B cell (primary cell): ENCODE results near the gene CSTF3.

Experiments
- CTCF ChIP-seq: fragments of 200-600 bp; IDR thresholded peaks from one replicate; pipeline ENCODE4 v1.8.0; 2022; ENCODE audit warnings: antibody characterized with exemption, mild to moderate bottlenecking
- EZH2 ChIP-seq: IDR thresholded peaks from 2 replicates; pipeline ENCODE4 v1.6.1; 2012; ENCODE audit warnings: borderline replicate concordance, low read depth, mild to moderate bottlenecking, moderate library complexity, low read length; ENCODE audit not compliant: insufficient read depth, poor library complexity, severe bottlenecking

GRCh38 chr11:33110083-33110482 is 51.2 kb downstream of the CSTF3 start:
- TF ChIP-seq CTCF (no peak), EZH2 (no peak)
